ENCODE data around the gene SMC4. TPM values are rescaled to one million over a fixed set of nuclear protein-coding genes. Genes with fewer than 3 reads are reported as not detected.
"Not testable (repeated sequence)": the region's sequence is repeated elsewhere in the genome, so short reads cannot be mapped to it uniquely, and the experiment has no call there.

SMC4 gene
- 79.1 and 83.2 TPM in 2 replicates for total RNA-seq
- long read RNA-seq, partial matches to known transcripts = 88 of 101 reads
- long read RNA-seq, other reads (novel, unspliced or antisense) = 13 of 101 reads

GRCh38 chr3:160399125-160400029 lies at the start of gene SMC4, which contains the start of gene IFT80:
Gene SMC4 (plus strand): TSS chr3:160399650. CDS start chr3:160400827, 1,177 bp downstream.
Gene IFT80 (minus strand): TSS chr3:160399225. CDS start chr3:160384600, 14,625 bp downstream.
- Mint-ChIP-seq H3K36me3 (ENCODE audit: insufficient read depth) (no peaks in the 10 kb centered on the region), H3K27me3 (no peaks in the 10 kb centered on the region), H3K9me3 (ENCODE audit: low read depth) (no peaks in the 10 kb centered on the region), H3K4me3 (ENCODE audit: low read depth) (peak within 1 kb of the TSS; percentile 96), H3K27ac (peak within 1 kb of the TSS; percentile 100), H3K4me1 (ENCODE audit: low read depth) (peaks cover 38% of the 10 kb centered on the region)
- TF ChIP-seq CTCF (IDR thresholded peaks at IDR 0.05; ENCODE audit: unreplicated experiment) = no peak
- DNase-seq (ENCODE audit: low spot score, unreplicated experiment) = peak; percentile 88

GRCh38 chr3:160355826-160356225 lies 43.6 kb upstream of the SMC4 start:
- no peak overlapping the region for H3K4me3 Mint-ChIP-seq (ENCODE audit: low read depth)
- no peaks in the 10 kb centered on the region for H3K9me3 Mint-ChIP-seq (ENCODE audit: low read depth)

GRCh38 chr3:160362896-160363295 lies 36.6 kb upstream of the SMC4 start:
- Mint-ChIP-seq H3K4me1 (ENCODE audit: low read depth) (peaks cover 18% of the 10 kb centered on the region), H3K36me3 (ENCODE audit: insufficient read depth) (peaks cover 36% of the 10 kb centered on the region)
- not testable (repeated sequence) for H3K27me3 Mint-ChIP-seq; H3K9me3 Mint-ChIP-seq (ENCODE audit: low read depth); DNase-seq (ENCODE audit: low spot score, unreplicated experiment); H3K4me3 Mint-ChIP-seq (ENCODE audit: low read depth); H3K27ac Mint-ChIP-seq

More at GRCh38 chr3:160355826-160356225, 43.6 kb upstream of the SMC4 start:
- no peak for DNase-seq (ENCODE audit: low spot score, unreplicated experiment)
- TF ChIP-seq CTCF (IDR thresholded peaks at IDR 0.05; ENCODE audit: unreplicated experiment) = no peak
- H3K36me3 Mint-ChIP-seq (ENCODE audit: insufficient read depth) = peaks cover 15% of the 10 kb centered on the region
- H3K4me1 Mint-ChIP-seq (ENCODE audit: low read depth) = no peaks in the 10 kb centered on the region
- H3K27me3 Mint-ChIP-seq = no peaks in the 10 kb centered on the region
- no peak overlapping the region for H3K27ac Mint-ChIP-seq

- Mint-ChIP-seq H3K36me3 (ENCODE audit: insufficient read depth) (peaks cover 25% of the 10 kb centered on the region), H3K27ac (peak overlapping the region; percentile 71), H3K4me1 (ENCODE audit: low read depth) (peaks cover 29% of the 10 kb centered on the region), H3K4me3 (ENCODE audit: low read depth) (peak overlapping the region; percentile 11), H3K27me3 (no peaks in the 10 kb centered on the region), H3K9me3 (ENCODE audit: low read depth) (peaks cover 7% of the 10 kb centered on the region)
- no peak for TF ChIP-seq CTCF (IDR thresholded peaks at IDR 0.05; ENCODE audit: unreplicated experiment)
- DNase-seq (ENCODE audit: low spot score, unreplicated experiment) = no peak
Measured at GRCh38 chr3:160365869-160366522, 33.5 kb upstream of the SMC4 start.

- H3K36me3 Mint-ChIP-seq (ENCODE audit: insufficient read depth) = peaks cover 11% of the 10 kb centered on the region
- H3K27me3 Mint-ChIP-seq = no peaks in the 10 kb centered on the region
- H3K9me3 Mint-ChIP-seq (ENCODE audit: low read depth) = peaks cover 4% of the 10 kb centered on the region
- no peak overlapping the region for H3K27ac Mint-ChIP-seq
- no peak overlapping the region for H3K4me3 Mint-ChIP-seq (ENCODE audit: low read depth)
- no peak for TF ChIP-seq CTCF (IDR thresholded peaks at IDR 0.05; ENCODE audit: unreplicated experiment)
- DNase-seq (ENCODE audit: low spot score, unreplicated experiment) = no peak
- H3K4me1 Mint-ChIP-seq (ENCODE audit: low read depth) = peaks cover 29% of the 10 kb centered on the region
Measured at GRCh38 chr3:160368804-160369203, 30.6 kb upstream of the SMC4 start.
